Uterus (tissue), 4 donors: ENCODE measurements around the gene HOXB4. TPM values are rescaled to one million over a fixed set of nuclear protein-coding genes. Genes with fewer than 3 reads are reported as not detected.

ENCODE experiments used
- DNase-seq, 2 donors: peaks; one replicate each; pipeline ENCODE4 v3.0.0-alpha.2; 2019 to 2020
- H3K27ac ChIP-seq, 2 donors: fragments of 200-600 bp; sonication (generic); 1 replicate in 1 of 2; 2 replicates in 1 of 2; pipeline ENCODE4 v1.5.1; 2016 to 2018
- H3K27me3 ChIP-seq, 2 donors: fragments of 200-600 bp; sonication (generic); one replicate each; pipeline ENCODE4 v1.5.1; 2018 to 2019; ENCODE audit warnings: control low read depth in 1 of 2
- H3K36me3 ChIP-seq, 2 donors: fragments of 200-600 bp; sonication (generic); one replicate each; pipeline ENCODE4 v1.5.1; 2019; ENCODE audit warnings: control low read depth in 1 of 2
- H3K4me1 ChIP-seq, 2 donors: fragments of 200-600 bp; sonication (generic); one replicate each; pipeline ENCODE4 v1.5.1; 2018 to 2019; ENCODE audit warnings: control low read depth in 1 of 2
- H3K4me3 ChIP-seq, 2 donors: fragments of 200-600 bp; sonication (generic); 1 replicate in 1 of 2; 2 replicates in 1 of 2; pipeline ENCODE4 v1.5.1; 2018 to 2019; ENCODE audit warnings: mild to moderate bottlenecking in 1 of 2
- H3K9me3 ChIP-seq, 2 donors: fragments of 200-600 bp; sonication (generic); one replicate each; pipeline ENCODE4 v1.5.1; 2019; ENCODE audit warnings: control low read depth in 1 of 2
- CTCF ChIP-seq, 4 experiments: fragments of 200-600 bp in 2 of 4; fragments of 450-650 bp in 2 of 4; sonication (generic) in 2 of 4; IDR thresholded peaks; one replicate each; pipeline ENCODE4 v1.5.1; 2016 to 2019; ENCODE audit warnings: antibody characterized with exemption in 4 of 4, mild to moderate bottlenecking in 2 of 4, moderate library complexity in 1 of 4
- POLR2A ChIP-seq, 2 donors: fragments of 450-650 bp; IDR thresholded peaks; one replicate each; pipeline ENCODE4 v1.6.1; 2016; ENCODE audit warnings: antibody characterized with exemption in 2 of 2, mild to moderate bottlenecking in 1 of 2, moderate library complexity in 1 of 2
- intact Hi-C: fragments of 100-400 bp; cut with DNase I; formaldehyde crosslinking; loops from one replicate; pipeline ENCODE4 v1.15.1; 2023; ENCODE audit warnings: low total_unique reads
- total RNA-seq, 4 donors: library from RNA; depleted of rRNA in 3 of 4; stranded (reverse); fragments of >200 nt in 3 of 4; gene quantifications; one replicate each; pipeline versions ENCODE4 v1.1.0 to v1.2.4, GENCODE V29; 2014 to 2023
- donor health status: DM: yes; HTN: yes; CAD: no.

Gene HOXB4
- total RNA-seq, 4 donors from 2014 or later, result 0.88 to 6.9 (median 5.5) TPM; not detected in 1

- TF ChIP-seq POLR2A (IDR thresholded peaks at IDR 0.05) (no peak), CTCF (IDR thresholded peaks at IDR 0.05) (no peak)
- Histone ChIP-seq H3K36me3 (no peaks in the 10 kb centered on the region), H3K4me1 (peaks cover 0 to 7% of the 10 kb centered on the region in 2 donors), H3K27ac (no peak overlapping the region), H3K9me3 (no peaks in the 10 kb centered on the region), H3K4me3 (no peak overlapping the region), H3K27me3 (peaks cover 12 to 90% of the 10 kb centered on the region in 2 donors)
- intact Hi-C loops, result no loop called here
- DNase-seq, result no peak
Measured at GRCh38 chr17:48606892-48607614, 28.9 kb upstream of the HOXB4 start.

DNA sequence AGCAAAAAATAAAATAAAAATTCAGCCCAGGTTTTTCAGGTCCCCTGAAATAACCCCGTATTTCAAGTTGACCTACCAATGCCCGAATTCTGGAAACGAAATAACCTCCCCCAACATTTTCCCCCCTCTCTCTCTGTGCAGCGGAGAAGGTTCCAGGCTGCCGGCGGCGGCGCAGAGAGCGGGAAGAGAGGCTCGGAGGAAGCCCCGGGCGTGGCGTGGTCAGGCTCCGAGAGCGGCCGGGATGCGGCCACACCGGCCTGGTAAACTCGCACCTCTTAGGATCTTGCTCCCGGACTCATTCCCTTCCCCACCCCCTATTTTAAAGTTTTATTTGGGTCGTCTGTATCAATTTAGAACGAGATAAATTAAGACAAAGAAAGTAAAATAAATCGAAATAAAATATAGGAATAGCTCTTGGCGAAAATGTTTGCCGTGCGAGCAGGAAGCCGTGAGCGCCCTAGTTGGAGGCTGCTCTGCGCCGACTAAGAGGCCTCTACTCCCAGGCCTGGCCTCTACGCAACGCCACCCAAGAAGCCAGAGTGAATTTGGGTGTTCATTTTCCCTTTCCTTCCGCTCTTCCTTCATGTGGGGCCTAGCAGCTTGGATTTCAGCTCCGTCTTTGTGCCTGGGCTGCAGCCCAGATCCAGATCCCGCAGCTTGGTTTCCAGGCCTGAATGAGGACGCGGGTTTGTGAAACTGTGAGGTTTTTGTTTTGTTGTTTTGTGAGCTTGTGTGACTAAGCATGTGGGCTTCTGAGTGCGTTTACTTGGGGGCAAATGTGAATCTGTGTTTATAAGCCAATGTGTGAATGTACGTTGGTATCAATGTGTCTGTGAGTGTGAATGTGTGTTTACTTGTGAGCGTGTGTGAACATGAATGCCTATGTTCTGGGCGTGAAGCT, 28.1 kb upstream of the HOXB4 start:
- H3K4me3 ChIP-seq, result no peak overlapping the region
- intact Hi-C loops, result no loop called here
- peaks cover 0 to 7% of the 10 kb centered on the region in 2 donors for H3K4me1 ChIP-seq
- TF ChIP-seq CTCF (IDR thresholded peaks at IDR 0.05) (no peak), POLR2A (IDR thresholded peaks at IDR 0.05) (no peak)
- H3K27ac ChIP-seq, result no peak overlapping the region
- no peak for DNase-seq
- H3K27me3 ChIP-seq, result peaks cover 5 to 90% of the 10 kb centered on the region in 2 donors
- no peaks in the 10 kb centered on the region for H3K36me3 ChIP-seq
- H3K9me3 ChIP-seq, result no peaks in the 10 kb centered on the region

DNA sequence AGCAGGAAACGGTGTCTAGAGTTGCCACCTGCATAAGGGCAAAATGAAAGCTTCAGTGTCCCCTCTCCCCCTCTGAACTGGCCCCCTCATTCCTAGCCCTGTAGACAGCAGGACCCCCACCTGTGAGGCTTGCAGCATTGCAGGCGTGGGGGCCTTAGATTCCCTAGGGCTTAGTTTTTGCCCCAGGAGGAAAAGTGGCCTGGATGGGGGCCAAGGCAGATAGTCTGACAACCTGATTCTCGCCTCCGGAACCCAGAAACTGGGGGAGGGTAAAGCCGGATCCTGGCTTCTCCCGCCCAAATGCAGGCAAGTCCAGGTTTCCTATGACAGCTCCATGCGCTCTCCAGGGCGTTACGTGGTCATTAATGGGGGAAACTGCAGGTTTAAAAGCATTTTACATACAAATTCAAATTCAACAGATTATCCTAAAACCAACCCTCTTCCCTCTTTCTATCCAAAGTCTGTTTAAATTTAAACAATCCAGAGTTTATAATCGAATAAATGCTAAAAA, 27.3 kb upstream of the HOXB4 start:
- H3K4me3 ChIP-seq, result no peak overlapping the region
- H3K27ac ChIP-seq, result peak overlapping the region; percentile 3 to 65
- peaks cover 0 to 5% of the 10 kb centered on the region in 2 donors for H3K4me1 ChIP-seq
- intact Hi-C loops, result no loop called here
- TF ChIP-seq POLR2A (IDR thresholded peaks at IDR 0.05), result no peak
- no peak for TF ChIP-seq CTCF (IDR thresholded peaks at IDR 0.05)
- no peaks in the 10 kb centered on the region for H3K9me3 ChIP-seq
- H3K27me3 ChIP-seq, result peaks cover under 1 to 87% of the 10 kb centered on the region in 2 donors
- H3K36me3 ChIP-seq, result no peaks in the 10 kb centered on the region
- no peak for DNase-seq

GRCh38 chr17:48604770-48605329, 26.7 kb upstream of the HOXB4 start, which contains the start of gene HOXB6:
Gene HOXB6, minus strand, starts transcription at chr17:48604986. Its CDS starts 6,836 bp downstream, at chr17:48598150.
- intact Hi-C loops, result no loop called here
- Histone ChIP-seq H3K27ac (peak within 1 kb of the TSS; percentile 3 to 65), H3K36me3 (no peaks in the 10 kb centered on the region), H3K4me1 (no peaks in the 10 kb centered on the region), H3K4me3 (peak within 1 kb of the TSS; percentile 17 to 21), H3K27me3 (peaks cover 0 to 84% of the 10 kb centered on the region in 2 donors), H3K9me3 (no peaks in the 10 kb centered on the region)
- no peak for DNase-seq
- TF ChIP-seq POLR2A (IDR thresholded peaks at IDR 0.05), result peak; percentile 37 to 39
- TF ChIP-seq CTCF (IDR thresholded peaks at IDR 0.05), result no peak
